ENCODE results near the gene C2CD4C.
"Not testable (repeated sequence)": the region's sequence is repeated elsewhere in the genome, so short reads cannot be mapped to it uniquely, and the experiment has no call there.

C2CD4C gene

GRCh38 chr19:413756-414420 lies 4.9 kb upstream of the C2CD4C start:
- no peak for DNase-seq

- no peak for DNase-seq
These were observed 3.7 kb upstream of the C2CD4C start for GRCh38 chr19:412356-413355.

DNA sequence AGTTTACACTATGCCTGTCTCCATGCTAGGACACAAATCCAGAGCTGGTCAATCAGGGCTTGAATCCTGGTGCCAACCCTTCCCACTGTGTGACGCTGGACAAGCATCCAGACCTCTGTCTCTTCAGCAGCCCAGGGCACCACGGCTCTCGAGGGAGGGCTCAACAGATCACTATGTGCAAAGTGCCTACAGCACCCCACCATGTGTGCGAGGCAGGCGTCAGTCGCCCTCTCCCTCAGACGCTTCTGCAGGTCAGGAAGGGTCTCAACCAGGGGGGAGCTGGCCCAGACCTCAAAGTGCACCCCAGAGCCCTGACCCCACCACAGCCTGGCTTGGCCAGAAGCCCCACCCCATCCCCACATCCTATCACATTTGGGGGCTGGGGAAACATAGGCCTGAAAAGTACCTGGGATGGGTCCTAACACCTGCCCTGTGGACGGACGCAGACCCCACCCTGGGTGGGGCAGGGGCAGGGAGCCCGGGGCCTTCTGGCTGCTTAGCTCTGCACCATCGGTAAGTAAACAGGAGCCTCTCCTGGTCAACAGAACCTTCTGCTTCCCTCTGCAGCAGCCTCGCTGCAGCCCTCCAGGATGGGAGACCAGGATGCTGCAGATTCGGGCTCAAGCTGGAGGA lies 2.9 kb upstream of the C2CD4C start:
- DNase-seq, result no peak

DNA sequence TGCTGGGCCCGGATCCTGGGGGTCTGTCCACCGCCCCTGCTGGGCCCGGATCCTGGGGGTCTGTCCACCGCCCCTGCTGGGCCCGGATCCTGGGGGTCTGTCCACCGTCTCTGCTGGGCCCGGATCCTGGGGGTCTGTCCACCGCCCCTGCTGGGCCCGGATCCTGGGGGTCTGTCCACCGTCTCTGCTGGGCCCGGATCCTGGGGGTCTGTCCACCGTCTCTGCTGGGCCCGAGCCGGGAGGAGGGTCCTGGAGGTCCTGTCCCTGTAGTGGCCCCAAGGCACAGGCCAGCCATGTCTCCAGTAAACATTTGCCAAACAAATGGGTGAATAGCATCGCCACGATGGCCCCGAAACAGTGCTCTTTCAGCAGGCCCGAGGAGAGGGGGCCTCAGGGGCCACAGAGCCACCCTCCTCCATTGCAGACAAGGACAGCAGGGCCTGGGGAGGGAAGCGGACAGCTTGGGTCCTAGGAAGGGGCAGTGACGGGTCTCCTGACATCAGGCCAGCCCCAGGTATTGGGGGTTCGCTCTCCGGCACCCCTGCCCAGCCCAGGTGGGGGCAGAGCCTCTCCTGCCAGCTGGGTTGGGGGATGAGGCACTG lies 2.3 kb upstream of the C2CD4C start:
- not testable (repeated sequence) for DNase-seq

DNA sequence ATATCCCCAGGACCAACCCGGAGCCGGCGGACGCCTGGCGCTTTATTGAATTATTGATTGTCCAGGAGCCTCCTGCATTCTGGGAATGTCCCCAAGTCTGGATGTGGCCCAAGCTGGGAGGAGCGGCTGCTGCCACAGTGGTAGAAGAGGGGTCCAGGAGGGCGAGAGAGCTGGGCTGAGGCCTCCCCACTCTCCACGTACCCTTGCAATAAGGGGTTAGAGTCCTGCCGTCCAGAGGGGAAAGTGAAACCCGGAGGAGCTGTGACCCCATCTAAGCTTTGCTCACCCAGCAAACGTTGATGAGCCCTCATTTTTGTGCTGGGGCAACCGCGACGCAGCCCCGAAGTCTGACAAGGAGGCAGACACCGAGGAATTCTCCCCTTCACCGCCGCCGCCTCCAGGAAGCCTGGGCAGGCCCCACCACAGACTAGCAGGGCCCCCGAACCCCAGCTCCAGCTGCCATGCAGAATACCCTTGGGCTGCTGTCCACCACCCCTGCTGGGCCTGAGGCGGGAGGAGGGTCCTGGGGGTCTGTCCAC lies 1.4 kb upstream of the C2CD4C start:
- no peak for DNase-seq

DNA sequence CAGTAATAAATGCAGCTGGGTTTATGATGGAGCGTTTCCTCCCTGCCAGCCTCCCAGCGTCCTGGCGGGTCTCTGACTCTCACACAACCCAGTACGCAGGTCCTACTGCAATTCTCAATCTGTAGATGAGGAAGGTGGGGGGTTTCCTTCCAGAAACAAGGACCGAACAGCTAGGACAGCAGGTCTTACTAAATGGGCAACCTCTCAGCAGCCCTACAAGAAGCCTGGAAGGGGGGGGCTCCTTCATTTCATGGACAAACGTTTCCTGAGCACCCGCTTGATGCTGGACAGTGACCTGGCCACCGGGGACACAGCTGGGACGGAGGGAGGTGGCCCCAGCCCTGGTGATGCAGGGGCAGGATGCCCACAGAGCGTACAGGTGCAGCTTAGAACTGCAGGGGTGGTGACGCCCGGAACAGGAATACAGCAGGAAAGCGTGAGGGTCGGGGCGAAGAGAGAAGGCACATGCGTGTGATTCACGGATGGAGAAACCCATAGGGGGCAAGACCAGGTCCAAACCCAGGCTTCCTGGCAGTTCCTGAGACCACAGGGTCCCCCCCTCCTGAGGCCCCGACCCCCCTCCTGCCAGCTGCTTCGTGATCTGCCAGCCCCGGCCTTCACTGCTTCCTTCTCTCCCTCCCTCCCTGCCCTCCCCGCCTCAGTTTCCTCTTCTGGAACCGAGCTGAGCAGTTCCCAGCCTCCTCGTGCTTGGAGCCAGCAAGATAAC lies 732 bp upstream of the C2CD4C start:
- no peak for DNase-seq

GRCh38 chr19:408441-408901 lies 476 bp downstream of the C2CD4C start:
- no peak for DNase-seq

GRCh38 chr19:407511-408440 lies 1.2 kb downstream of the C2CD4C start:
- no peak for DNase-seq

- DNase-seq, result no peak
These were observed 1.9 kb downstream of the C2CD4C start for GRCh38 chr19:406971-407510.

DNA sequence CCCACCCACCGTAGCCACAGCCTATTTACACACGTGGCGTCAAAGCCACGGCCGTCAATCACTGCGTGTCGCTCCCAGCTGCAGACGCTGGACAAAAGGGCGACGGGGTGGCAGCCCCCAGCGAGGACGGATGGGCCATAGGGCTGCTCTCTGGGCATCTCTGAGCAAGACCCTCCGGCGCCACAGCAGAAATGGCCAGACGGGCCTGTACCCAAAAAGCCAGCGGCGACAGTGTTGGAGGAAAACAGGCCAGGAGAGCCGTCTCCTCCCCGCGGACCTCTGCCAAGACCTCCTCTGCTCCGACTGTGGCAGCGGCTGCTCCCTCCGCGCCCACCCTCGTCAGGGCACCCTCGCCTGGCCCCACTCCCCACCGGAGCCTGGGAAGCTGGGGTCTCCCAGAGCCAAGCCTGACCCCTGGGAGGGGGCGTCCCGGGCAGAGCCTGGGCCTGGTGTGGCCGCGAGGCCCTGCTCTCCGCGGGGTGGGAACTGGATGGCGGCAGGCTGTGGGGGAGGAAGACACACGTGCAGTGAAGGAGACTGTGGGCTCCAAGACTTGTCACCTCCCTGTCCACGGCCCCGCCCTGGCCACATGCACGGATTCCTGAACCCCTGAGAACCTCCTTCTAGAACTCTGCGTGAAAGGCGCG lies 2.7 kb downstream of the C2CD4C start:
- DNase-seq, result no peak

- DNase-seq, result no peak
These were observed 3.6 kb downstream of the C2CD4C start for GRCh38 chr19:405121-405965.

GRCh38 chr19:403221-404027 lies 5.5 kb downstream of the C2CD4C start:
- DNase-seq, result no peak

GRCh38 chr19:402786-403185 lies 6.2 kb downstream of the C2CD4C start:
- no peak for DNase-seq

DNA sequence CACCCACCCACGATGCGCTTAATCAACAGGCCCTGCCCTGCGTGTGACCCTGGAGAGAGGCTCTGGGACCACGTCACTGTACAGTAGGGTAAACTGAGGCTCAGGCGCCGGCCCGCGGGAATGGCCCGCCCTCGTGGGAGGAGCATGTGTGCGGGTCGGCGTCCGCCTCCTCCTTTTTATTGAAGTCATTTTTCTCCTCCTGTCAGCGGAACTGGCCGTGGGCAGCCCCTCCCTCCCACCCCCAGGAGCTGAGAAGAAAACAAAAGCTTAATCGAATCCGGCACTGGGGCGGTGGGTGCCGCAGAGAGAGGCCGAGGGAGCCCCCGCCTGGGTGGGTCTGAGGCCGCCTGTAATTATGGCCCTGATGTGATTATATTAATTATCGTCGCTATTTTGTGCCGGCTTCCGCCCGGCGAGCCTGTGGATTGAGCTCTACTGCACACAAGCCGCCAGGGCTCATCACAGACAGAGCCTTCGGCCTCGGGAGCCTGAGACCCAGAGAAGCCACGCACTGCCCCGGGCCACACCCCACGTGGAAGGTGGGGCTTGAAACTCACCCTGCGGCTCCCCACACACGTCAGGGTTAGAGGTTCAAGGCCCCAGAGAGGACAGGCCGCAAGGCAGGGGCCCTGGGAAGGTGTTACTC lies 7.0 kb downstream of the C2CD4C start:
- DNase-seq, result no peak

DNA sequence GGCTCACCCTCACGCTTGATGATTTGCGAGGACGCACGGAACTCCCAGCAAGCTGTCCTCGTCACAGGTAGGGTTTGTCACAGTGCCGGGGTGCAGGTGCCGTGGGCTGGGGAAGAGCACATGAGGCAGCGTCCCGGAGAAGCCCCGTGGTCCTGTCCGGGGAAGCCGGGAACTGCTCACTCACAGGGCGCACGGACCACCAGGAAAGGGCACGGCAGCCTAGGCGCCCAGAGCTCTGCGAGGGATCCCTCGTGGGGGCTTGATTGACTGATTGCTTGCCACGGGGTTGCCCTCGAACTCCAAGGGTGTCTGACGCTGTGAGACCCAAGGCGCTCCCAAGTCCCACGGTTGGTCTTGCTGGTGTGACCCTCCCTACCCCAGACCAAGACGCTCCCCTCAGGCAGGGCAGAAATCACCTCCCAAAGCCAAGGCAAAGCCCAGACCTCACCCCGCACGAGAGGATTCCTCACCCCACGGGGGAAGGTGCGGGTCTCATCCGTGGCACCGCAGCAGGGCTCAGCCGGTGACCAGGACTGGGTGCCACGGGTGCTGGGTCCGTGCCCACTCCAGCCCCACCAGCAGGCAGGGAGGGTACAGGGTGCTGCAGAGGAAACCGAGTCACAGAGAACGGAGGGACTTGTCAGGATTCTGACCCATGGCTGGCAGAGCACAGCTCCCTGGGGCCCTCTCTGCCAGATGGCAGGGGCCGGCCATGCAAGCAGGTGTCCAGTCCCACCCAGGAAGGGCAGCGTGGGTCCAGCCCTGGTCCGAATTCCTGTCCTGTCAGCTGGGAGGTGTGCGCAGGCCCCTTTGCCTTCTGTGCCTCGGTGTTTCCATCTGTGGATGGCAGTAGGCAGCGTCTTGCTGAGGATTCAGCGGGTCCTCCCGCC lies 7.7 kb downstream of the C2CD4C start:
- DNase-seq, result no peak

GRCh38 chr19:399370-399769 lies 9.6 kb downstream of the C2CD4C start:
- no peak for DNase-seq

GRCh38 chr19:398719-399118 lies 10.2 kb downstream of the C2CD4C start:
- no peak for DNase-seq
